ENCODE results near the gene CBX6. TPM values are rescaled to one million over a fixed set of nuclear protein-coding genes. Genes with fewer than 3 reads are reported as not detected.
A peak's percentile ranks its signal among the peaks of the same experiment; 100 is the strongest.

CBX6 gene
- total RNA-seq, 1 donor, result 87.7 TPM

GRCh38 chr22:38828616-38829205 lies 43.3 kb downstream of the CBX6 start:
- no peak for DNase-seq (ENCODE audit: low read depth)
- TF ChIP-seq CTCF (IDR thresholded peaks at IDR 0.05; ENCODE audit: insufficient read depth, low read length), result no peak
- H3K4me3 ChIP-seq (ENCODE audit: low read depth, low read length), result no peak overlapping the region

- no peak for TF ChIP-seq CTCF (IDR thresholded peaks at IDR 0.05; ENCODE audit: insufficient read depth, low read length)
- no peak for DNase-seq (ENCODE audit: low read depth)
- no peak overlapping the region for H3K4me3 ChIP-seq (ENCODE audit: low read depth, low read length)
Observed at GRCh38 chr22:38828191-38828590, 43.8 kb downstream of the CBX6 start.

DNA sequence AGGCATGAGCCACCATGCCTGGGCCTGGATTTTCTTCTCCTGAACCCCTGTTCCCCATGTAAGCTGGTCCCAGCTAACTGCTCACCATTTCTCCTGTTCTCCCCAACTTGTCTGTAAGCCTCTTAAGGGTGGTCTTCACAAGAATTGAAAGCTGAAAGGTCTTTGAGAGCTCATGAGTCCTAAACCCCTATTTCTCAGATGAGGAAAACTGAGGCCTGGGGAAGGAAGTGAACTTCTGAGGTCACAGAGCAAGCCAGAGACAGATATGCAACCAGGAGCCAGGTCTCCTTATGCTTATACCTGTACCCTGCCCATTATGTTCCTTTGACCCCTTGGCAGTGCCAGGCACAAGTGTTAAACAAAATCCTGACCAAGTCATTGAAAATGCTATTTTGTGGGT lies 44.5 kb downstream of the CBX6 start:
- DNase-seq (ENCODE audit: low read depth), result no peak
- H3K4me3 ChIP-seq (ENCODE audit: low read depth, low read length), result no peak overlapping the region
- no peak for TF ChIP-seq CTCF (IDR thresholded peaks at IDR 0.05; ENCODE audit: insufficient read depth, low read length)

GRCh38 chr22:38826801-38827200 lies 45.2 kb downstream of the CBX6 start:
- no peak for TF ChIP-seq CTCF (IDR thresholded peaks at IDR 0.05; ENCODE audit: insufficient read depth, low read length)
- no peak for DNase-seq (ENCODE audit: low read depth)
- no peak overlapping the region for H3K4me3 ChIP-seq (ENCODE audit: low read depth, low read length)

DNA sequence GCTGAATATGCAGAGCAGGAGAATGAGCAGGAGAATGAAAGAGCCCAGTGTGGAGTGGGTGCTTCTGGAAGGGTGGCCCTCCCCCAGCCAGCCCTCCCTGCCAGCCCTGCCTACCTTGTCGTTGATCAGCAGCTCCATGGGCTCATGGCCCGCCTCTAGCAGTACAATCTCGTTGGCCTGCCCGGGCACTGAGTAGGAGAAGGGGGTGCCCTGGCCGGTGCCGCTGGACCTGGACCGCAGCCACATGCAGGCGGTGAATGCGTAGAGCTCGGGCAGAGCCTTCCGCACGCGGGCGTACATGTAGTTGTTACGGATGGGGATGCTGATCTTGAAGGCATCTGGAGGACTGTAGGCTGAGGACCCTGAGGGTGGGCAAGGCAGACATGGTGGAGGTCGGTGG lies 45.6 kb downstream of the CBX6 start:
- H3K4me3 ChIP-seq (ENCODE audit: low read depth, low read length), result no peak overlapping the region
- no peak for TF ChIP-seq CTCF (IDR thresholded peaks at IDR 0.05; ENCODE audit: insufficient read depth, low read length)
- no peak for DNase-seq (ENCODE audit: low read depth)

- H3K4me3 ChIP-seq (ENCODE audit: low read depth, low read length), result no peak overlapping the region
- TF ChIP-seq CTCF (IDR thresholded peaks at IDR 0.05; ENCODE audit: insufficient read depth, low read length), result peak; percentile 76
- peak; percentile 79 for DNase-seq (ENCODE audit: low read depth)
Observed at GRCh38 chr22:38824585-38824984, 47.4 kb downstream of the CBX6 start.

- no peak for DNase-seq (ENCODE audit: low read depth)
- no peak overlapping the region for H3K4me3 ChIP-seq (ENCODE audit: low read depth, low read length)
- TF ChIP-seq CTCF (IDR thresholded peaks at IDR 0.05; ENCODE audit: insufficient read depth, low read length), result no peak
Observed at GRCh38 chr22:38823637-38824036, 48.4 kb downstream of the CBX6 start.
